ENCODE results near the gene AGFG1.

GRCh38 chr2:227517724-227518123 lies 45.8 kb downstream of the AGFG1 start:
- TF ChIP-seq POLR2A (IDR thresholded peaks at IDR 0.05; ENCODE audit: low read length) = no peak
- no peak for TF ChIP-seq GATA1 (IDR thresholded peaks at IDR 0.05; ENCODE audit: low read depth, low read length)
